ENCODE measurements around the gene ZNF277.
"Not testable (repeated sequence)": the region's sequence is repeated elsewhere in the genome, so short reads cannot be mapped to it uniquely, and the experiment has no call there.

The ZNF277 gene

DNA sequence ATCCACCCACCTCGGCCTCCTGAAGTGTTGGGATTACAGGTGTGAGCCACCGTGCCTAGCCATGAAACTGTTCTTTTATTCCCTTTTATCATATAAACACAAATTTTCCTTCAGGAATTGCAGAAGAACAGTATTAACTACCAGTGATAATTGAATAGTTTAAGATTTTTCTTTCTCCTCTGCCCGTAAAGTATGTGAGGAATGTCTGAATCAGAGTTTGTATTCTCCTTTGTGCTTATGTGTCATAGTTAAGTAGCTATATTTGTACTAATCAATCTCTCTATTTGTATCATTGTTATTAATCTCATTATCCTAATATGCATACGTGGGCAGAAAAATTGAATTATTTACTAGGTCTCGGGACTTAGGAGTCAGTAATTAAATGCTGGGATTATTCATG, 83.6 kb downstream of the ZNF277 start:
- no peak for DNase-seq

DNA sequence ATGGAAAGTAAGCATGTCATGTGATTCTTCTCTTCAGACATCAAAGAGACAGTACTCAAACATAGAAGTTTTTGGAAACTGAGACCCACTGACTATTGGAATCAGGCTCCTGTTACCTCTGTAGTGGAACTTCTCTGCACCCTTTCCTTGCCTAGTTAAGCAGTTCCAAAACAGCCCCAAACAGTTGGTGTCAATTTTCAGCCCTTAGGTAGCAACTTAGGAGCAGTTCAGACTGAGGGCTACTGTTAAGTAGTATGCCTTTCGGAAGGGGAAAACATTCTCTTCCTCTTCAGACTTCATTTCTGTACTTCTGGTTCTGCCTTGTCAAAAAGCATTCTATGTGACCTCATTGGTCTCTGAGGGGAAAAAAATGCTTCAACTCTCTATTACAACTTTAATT, 85.7 kb downstream of the ZNF277 start:
- no peak for DNase-seq

DNA sequence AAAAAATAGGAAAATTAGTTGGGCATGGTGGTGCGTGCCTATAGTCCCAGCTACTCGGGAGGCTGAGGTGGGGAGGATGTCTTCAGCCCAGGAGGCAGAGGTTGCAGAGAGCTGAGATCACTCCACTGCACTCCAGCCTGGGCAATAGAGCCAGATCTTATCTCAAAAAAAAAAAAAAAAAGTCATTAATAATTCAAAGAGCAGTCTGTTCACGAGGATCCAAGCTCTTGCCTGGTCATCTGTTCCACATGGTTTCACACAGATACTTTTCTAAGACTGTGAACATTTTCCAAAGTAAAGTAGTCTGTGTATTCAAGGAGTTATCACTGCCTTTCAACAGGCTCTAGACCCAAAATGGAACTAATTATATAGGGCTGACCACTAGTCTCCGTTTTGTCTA, 86.9 kb downstream of the ZNF277 start:
- no peak for DNase-seq

DNA sequence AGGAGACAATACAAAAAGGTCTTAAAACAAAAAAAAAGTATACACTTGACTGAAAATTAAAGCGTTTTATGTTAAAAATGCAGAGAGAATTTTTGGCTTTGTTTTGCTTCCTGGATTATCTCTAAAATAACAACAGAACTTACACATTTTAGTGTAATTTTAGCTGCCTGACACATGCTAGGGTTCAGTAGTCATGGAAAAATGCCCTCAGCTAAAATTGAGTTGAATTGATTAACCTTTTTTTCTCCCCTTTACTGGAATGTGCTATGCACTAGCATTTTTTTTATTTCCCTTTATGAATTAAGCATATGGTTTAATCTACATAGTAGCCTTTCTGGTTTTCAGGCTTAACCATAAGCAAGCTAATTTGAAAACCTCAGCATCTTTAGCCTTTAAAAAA, 89.9 kb downstream of the ZNF277 start:
- no peak for DNase-seq

DNA sequence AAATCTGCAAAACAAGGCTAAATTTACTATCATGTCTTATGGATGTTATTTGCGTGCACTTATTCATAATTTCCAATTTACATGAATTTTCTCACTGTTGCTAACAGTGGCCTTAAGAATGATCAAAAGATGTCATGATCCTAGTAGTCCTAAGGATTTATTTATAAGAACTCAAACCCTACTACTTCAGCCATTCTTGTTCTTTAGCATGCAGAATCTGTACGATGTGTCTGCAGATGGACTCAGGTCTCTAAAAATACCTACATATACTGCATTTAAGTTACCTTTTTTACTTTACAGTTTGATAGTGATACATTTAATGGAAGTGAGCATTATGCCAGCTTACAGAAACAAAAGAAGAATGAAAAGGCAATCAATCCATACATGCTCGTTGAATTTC, 91.2 kb downstream of the ZNF277 start:
- no peak for DNase-seq

DNA sequence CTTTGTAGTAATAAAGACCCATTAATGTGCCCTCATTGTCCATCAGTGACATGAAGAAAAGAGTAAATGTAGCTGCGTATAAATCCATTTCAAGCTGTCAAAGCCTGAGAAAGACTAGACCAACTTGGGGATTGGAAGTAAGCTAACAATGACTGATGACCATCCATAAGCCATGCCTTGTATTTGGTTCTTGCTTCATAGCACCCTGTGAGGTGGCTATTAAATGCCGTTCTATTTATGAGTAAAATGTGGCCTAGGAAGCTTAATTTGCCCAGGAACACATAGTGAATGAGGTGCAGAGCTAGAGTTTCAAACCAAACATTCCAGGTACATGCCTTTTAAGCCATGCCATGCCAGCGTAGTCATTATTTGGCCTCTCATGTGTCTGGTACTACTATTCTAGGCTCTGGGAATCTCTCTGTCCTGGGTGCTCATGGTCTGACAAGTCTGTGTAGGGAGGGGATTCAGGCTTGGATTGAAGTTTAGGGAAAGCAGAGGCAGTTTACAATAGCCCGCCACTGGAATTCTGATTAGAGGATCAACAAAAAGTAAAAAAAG, 92.1 kb downstream of the ZNF277 start:
- no peak for DNase-seq

DNA sequence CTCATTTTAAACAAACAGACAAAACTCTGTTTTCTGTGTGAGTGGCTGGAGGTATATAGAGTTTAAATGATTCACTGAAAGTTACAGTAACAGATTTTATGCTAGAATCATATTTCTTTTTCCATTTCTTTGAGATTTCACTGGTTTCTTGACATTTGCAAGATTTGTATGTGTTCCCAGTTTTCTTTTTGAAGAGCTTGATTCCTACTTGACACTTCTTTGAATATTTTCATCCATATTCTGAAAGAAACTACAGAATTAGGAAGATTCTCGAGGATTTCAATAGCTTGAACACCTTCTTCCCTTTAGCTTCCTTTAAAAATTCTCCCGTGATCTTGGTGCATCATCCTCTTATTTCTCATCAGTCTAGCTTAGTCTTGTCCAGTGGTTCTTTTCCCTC, 93.6 kb downstream of the ZNF277 start:
- no peak for DNase-seq

DNA sequence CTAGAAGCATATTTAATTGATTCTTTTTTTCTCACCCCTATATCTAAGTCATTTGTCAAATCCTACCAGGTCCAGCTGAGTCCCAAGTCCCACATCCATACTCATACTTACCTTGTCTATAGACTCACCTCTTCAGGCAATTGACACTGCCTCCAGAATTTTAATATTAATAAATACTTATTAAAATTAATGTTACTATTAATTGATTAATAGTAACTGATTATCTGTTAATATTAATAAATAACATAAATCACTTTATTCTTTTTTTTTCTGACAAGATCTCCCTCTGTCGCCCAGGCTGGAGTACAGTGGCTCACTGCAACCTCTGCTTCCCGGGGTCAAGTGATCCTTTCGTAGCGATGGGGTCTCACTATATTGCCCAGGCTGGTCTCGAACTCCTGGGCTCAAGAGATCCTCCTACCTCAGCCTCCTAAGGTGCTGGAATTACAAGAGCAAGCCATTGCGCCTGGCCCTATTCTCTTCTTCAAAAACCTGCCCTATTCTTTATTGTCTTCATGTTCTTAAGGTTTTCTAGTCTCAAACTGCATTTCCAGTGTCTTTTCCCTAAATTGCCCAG, 94.4 kb downstream of the ZNF277 start:
- no peak for DNase-seq

DNA sequence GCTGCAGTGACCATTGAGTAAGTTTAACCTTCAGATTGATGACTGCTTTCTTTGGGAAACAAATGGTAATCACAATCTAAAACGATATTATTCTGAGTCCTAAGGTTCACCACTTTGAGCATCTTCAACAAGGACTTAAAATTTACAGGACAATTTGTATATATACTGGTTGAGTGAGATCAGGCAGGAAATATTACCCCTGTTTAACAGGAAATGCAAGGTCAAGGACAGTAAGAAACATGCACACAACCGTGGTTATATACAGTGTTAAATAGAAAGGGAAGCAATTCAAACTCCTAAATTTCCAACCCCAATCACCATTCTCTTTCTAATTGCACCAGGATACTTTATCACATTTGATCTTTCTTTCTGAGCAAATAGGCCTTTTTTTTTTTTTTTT, 96.1 kb downstream of the ZNF277 start:
- no peak for DNase-seq

DNA sequence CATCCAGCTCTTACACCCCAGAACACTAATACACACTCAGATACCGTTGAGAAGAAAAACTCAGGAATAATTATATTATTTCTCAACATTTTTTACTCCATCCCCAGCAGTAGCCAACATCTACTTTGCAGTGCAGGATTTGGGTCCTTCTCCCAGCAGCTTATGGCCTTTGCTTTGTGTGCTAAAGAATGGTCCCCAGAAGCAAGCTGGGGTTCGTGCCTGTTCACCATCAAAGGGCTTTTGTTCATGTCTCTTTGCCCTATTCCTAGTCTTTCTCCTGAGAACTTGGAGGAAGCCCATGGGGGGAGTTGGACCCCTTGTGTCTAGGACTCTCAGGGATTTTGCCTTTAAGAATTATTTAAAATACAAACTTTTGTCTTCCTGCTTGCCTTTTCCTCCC, 100.4 kb downstream of the ZNF277 start:
- no peak for DNase-seq

DNA sequence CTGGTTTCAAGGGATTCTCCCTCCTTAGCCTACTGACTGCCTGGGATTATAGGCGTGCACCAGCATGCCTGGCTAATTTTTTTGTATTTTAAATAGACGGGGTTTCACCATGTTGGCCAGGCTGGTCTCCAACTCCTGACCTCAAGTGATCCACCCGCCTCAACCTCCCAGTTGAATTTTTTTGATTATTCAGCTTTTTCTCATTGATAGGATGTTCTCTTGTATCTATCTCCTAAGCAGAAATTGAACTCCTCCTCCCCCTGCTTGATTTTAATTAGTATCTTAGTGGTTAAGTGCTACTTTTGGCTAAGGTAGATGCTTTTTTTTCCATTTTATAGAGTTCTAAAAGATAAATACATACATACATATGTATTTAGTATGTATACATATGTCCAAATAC, 101.0 kb downstream of the ZNF277 start:
- DNase-seq = no peak

DNA sequence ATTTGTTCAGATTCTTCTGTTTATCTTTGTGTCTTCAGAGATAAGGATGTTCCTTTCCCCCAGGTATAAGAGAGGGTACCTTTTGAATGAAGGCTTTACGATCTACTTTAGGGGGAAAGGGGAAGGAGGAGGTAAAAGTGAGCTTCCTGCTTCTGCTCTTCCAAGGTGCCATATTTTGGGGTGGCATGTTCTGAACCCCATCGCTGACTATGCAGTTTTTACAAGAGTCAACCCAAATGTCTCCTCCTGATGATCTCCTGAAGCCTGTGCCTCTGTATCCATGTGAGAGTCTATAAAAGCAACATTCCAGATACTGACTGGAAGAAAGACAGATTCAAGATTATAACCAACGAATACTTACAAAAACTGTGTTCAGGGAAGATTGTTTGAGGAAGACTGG, 102.5 kb downstream of the ZNF277 start:
- no peak for DNase-seq

DNA sequence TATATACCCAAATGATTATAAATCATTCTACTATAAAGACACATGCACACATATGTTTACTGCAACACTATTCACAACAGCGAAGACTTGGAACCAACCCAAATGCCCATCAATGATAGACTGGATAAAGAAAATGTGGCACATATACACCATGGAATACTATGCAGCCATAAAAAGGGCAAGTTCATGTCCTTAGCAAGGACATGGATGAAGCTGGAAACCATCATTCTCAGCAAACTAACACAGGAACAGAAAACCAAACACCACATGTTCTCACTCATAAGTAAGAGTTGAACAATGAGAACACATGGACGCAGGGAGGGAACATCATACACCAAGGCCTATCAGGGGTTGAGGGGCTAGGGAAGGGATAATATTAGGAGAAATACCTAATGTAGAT, 110.3 kb downstream of the ZNF277 start:
- not testable (repeated sequence) for DNase-seq

DNA sequence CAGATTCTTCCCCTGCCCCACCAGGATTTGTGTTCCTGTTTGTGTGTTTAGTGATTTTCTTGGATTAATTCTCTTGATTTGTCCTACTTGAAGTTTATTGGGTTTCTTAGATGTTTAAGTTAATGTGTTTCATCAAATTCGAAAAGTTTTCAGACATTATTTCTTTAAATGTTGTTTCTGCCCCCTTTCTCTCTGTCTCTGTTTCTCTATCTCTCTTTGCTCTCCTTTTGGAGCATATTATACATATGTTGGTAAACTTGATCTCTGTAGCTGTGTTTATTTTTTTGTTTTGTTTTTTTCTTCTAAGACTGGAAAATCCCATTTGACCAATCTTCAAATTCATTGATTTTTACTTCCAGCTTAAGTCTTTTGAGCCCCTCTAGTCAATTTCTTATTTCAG, 115.6 kb downstream of the ZNF277 start:
- DNase-seq = no peak

DNA sequence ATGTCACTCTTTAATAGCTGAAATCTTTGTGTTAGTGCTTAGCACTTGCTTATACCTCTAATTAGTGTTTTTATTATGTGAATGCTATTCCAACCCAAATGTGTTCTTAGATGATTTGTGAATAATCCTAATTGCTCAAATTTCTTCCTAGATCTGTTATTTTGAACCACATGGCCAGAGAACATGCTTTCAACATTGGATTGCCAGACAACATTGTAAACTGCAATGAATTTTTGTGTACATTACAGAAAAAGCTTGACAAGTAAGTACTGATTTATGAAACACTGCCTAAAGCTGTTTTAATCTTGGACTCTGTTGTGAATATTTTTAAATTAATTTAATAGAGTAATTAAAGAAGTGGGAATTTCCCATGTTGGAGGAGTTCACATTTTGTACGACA, 121.1 kb downstream of the ZNF277 start:
- DNase-seq = no peak

DNA sequence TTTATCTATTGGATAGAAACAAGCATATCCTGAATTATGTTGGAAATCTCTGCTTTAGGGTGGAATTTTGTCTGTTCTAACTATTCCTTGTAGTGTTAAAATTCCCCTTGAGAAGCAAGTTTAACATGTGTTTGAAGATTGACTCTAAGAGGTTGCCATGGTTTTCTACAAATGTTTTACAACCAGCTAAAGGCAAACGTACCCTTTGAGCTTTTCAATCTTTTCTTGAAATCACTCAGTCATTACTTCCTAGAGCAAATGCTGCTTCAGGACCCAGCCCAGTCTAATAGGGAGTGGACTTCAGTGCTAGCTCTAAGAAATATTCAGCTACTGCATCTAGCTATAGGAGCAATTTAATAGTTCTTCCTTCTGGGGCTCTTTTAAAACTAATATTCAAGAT, 125.0 kb downstream of the ZNF277 start:
- no peak for DNase-seq

DNA sequence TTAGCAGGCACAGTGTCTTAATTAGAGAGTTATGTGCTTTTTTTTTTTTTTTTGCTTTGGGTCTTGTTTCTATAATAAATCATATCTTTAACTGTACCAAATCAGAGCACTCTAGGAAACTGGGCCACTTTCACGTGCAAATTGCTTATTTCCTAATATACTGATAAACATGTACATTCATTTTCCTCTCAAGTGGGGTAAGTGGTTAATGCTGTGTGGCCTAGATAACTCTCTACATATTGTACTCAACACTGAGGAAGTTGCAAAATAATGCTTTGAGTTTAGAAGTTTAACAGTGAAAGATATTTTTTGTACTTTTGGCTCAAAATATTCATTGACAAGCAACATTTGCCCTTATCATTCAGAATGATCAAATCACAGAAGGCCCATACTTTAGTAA, 127.9 kb downstream of the ZNF277 start:
- no peak for DNase-seq

DNA sequence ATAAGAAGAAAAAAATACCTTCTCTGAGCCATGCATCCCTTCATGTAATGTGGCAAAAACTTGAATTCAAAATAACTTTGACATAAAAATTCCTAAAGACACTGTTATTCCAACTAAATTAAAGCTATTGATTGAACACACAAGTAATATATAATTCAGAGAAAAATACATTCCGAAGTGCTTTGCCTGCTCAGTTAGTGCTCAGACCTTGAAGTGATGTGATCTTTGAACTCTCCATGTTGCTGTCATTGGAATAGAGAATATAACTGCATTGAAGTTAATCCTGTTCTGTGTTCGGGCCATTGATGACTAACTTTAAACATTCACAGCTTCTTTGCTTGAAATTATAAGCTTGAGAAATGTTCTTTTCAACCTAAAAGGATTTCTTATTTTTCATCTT, 129.8 kb downstream of the ZNF277 start:
- DNase-seq = no peak

DNA sequence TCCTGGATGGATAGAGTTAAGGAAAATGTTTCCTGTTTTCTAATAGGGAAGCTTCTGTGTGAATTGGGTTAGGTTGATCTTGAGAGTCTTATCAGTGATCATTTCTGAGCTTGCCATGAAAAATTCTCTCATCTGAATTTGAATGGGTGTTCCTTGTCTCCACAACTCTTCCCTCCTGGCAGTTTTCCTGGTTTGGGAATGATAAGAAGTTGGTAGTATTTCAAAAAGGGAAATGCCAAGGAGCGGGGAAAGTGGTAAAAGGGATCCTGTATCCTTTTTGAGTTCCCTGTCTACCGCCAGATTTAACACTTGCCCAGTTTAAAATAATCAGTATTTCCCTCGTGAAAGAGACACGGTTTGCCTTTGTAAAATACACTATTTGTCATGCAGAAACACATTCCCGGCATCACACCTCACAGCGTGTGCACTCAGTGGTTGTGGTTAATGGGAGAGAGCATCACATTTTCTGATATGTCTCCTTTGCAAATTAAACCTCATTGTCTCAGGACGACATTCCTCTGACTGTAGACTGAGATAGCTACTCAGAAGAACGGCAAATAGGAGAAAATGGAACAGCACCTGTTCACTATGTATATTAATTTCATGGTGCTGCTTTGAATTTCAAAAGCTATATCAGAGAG, 130.6 kb downstream of the ZNF277 start:
- no peak for DNase-seq

DNA sequence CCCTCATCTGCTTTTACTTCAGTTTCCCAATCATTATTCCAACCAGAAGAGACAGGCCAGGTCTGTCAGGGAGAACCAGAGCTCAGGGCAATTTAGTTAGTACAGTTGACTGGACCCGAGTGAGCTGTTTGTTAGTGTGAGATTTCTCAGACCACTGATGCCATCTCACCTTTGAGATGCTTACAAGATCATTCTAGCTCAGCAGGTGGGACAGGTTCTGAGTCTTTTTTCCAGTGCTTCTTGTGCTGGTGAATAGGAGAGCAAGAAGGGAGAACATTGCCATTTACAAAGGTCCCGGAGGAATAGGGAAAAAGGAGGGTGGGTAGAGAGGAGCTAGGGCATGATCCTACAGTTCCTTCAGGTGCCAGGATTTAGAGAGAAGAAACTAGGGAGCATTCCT, 131.4 kb downstream of the ZNF277 start:
- no peak for DNase-seq

DNA sequence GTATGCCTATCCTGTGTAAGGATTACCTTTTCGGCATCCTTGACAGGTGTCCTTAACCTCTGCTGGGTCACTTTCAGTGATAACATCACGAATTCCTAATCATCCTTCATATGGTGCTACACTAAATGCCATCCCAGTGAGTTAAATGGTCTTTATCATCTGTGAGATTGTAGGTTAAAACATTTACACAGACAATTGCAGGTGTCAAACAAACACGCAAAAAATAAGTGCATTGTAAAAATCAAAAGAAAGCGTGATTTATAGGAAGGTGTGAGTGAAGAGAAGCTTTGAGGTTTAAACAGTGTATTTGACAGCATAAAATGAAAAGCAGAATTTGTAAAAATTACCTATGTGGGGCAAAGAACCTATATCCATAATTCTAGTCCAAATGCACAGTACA, 132.3 kb downstream of the ZNF277 start:
- no peak for DNase-seq

DNA sequence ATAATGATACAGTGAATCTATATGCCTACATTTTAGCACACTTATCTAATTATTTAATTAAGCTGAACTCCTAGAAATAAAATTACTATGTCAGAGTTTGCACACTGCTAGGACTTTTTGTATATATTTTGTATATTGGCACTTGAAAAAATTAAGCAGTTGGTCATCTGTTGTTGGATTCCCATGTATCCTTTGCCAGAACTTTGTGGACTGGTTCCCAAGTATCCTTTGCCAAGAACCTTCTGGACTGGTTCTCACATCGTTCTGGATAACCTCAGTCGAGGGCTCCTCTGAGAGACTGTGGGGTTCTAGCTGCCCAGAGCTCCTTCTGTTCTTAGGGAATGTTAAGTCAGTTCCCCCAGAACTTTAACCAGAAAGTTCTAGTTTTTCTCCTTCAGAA, 135.0 kb downstream of the ZNF277 start:
- no peak for DNase-seq

DNA sequence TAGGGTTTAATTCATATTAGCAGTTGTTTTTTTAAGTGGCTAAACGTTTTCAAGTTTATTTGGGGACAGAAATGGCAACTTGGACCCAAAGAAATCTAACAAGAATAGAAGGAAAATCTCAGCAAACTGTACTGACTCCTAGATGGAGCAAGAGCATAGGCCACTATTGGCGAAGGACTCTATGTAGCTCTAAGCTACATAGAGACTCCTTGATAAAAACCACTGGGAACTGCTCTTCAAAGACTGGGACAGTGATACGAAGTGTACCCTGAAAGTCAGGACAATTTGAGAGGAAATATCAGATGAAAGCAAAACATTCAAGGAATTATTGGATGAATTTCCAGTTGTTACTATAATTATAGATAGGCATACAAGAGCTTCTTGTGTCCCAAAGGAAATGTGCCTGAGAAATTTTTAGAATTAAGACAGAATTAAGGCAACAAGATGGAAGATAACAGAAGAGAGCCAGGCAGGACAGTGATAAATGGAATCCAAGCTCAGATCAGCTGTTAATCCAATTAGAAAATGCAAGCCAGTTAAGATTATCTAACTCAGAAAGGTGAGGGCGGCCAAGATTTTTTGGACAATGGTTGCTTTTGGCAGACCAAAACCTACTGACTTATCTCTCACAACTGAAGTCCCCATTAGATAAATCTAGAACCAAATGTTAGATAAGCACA, 140.0 kb downstream of the ZNF277 start:
- no peak for DNase-seq

DNA sequence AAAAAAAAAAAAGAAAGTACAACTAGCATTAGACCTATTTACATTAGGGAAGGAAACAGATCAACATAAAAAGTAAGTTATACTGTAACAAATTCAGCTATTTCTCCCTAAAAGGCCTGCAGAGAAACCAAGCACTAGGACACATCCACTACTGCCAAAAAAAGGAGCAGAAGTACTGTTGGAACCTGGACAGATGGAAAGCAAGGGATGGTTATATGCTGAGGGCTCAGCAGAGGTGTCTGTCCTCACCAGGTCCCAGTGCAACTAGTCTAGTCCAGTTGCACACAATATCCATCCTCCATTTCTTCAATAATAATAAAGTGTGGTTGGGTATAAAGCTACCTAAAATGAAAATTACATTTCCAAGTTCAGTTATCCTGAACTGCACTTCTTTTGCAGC, 140.6 kb downstream of the ZNF277 start:
- DNase-seq = no peak

Data from right kidney (tissue), 1 donor.